GM21717 (cell line): ENCODE measurements around the gene SLC25A30.
"Not testable (repeated sequence)": the region's sequence is repeated elsewhere in the genome, so short reads cannot be mapped to it uniquely, and the experiment has no call there.

Experiments used
- ATAC-seq: cut with Tn5 transposase; IDR thresholded peaks from one replicate; pipeline ENCODE4 v1.9.1; 2021; ENCODE audit warnings: mild to moderate bottlenecking, moderate library complexity; ENCODE audit not compliant: unreplicated experiment

SLC25A30 gene

DNA sequence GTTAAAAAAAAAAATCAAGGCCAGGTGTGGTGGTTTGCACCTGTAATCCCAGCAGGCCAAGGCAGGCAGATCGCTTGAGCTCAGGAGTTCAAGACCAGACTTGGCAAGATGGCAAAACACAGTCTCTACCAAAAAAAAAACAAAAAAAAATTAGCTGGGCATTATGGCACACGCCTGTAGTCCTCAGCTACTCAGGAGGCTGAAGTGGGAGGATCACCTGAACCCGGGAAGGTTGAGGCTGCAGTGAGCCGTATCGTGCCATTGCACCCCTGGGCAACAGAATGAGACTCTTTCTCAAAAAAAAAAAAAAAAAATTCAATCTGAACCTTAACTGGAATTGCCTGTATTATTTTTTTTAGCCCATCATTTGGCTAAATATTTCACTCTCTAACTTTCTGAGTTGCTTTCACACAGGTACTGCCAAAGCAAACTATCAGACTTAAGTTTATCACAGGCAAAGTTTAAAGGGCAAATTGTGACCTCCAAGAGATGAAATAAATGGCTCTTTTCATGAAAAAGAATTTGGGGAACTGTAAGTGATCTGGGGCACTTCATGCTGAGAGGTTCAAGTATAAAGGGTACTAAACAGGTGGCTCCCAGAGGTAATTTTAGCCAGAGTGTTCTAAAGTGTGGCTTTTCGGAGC, 14.7 kb upstream of the SLC25A30 start:
- ATAC-seq: no peak

DNA sequence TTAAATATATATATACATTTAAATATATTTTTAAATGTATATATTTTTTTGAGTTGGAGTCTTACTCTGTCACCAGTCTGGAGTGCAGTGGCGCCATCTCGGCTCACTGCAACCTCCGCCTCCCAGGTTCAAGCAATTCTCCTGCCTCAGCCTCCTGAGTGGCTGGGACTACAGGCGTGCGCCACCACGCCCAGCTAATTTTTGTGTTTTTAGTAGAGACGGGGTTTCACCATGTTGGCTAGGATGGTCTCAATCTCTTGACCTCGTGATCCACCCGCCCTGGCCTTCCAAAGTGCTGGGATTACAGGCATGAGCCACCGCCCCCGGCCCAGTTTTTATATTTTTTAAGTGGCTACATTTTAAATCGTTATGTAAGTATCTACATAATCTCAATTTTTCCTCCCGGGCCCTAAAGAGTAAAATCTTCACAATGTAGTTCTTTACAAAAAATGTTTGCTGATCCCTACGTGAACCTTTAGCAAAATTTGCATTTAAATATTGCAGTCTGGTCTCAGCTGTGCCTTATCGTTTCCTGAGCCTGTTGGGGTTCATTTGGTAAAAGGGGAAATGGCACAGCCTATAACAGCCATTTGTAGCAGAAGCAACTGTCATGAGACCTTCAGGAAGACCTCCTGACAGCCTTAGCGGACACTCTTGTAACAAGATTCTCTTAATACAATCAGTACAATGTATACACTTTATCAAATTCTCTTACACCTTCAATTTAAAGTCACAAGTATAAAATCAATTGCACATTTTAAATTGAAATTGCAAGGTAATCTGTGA, 8.1 kb upstream of the SLC25A30 start:
- not testable (repeated sequence) for ATAC-seq

DNA sequence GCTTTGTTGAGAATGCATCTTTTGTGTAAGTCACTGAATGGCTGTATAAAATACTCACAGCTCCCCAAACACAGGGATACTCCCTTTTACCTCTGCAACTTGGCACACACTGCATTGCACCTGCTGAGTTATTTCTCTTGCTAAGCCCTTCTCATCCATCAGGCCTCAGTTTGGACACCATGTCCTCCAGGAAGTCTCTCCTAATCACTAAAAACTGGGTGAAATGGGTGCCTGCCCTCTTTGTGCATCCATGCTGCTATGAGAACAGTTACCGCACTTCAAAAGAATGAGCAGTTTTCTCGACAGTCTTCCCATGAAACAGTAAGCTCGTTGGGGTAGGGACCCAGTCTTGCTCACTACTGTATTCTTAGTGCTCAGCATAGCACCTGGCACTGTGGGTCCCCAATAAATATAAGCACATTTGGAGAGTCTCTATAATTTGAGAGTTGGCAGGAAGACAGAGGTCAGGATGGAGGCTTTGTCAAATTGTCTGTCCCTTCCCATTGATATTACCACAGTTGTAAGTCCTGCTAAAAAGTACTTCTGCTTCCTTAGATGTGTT, 4.6 kb upstream of the SLC25A30 start:
- no peak for ATAC-seq

DNA sequence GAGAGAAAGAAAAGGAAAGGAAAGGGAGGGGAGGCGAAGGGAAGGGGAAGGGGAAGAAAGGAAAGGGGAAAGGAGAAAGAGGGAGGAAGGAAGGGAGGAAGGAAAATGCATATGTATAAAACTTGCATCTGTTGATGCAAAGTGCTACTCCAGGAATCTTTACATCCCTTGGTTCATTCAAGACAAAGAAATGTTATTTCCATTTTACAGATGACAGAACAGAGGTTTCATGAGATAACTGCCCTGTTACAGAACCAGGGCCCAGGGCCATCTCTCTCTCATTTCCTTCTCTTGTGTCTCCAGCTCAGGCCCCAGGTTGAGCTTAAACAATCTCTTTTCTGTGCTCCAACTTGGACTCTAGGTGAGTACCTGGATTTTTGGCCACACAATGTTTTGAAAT, 1.8 kb upstream of the SLC25A30 start:
- no peak for ATAC-seq

DNA sequence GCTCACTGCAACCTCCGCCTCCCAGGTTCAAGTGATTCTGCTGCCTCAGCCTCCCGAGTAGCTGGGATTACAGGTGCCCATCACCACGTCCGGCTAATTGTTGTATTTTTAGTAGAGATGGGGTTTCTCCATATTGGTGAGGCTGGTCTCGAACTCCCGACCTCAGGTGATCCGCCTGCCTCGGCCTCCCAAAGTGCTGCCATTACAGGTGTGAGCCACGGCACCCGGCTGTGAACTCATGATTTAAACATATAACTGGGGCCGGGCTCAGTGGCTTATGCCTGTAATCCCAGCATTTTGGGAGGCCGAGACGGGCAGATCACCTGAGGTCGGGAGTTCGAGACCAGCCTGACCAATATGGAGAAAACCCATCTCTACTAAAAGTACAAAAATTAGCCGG, 1.2 kb upstream of the SLC25A30 start:
- ATAC-seq: not testable (repeated sequence)

DNA sequence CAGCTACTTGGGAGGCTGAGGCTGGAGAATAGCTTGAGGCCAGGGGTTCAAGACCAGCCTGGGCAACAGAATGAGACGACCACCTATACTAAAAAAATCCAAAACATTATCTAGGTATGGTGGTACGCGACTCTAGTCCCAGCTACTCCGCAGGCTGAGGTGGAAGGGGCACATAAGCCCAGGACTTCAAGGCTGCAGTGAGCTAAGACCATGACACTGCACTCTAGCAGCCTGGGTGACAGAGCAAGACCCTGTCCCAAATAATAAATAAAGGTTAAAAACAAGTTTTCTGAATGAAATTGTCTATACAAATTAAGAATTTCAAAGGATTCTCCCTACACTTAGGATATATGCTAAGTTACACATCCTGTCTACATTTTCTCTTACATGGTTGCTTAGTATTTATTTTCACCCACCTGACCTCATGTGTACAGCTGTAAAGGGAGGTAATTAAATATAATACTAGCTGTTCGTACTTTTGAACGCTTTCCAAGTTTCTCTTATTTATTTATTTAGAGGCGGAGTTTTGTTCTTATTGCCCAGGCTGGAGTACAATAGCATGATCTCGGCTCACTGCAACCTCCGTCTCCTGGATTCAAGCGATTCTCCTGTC, 1.6 kb downstream of the SLC25A30 start:
- no peak for ATAC-seq

DNA sequence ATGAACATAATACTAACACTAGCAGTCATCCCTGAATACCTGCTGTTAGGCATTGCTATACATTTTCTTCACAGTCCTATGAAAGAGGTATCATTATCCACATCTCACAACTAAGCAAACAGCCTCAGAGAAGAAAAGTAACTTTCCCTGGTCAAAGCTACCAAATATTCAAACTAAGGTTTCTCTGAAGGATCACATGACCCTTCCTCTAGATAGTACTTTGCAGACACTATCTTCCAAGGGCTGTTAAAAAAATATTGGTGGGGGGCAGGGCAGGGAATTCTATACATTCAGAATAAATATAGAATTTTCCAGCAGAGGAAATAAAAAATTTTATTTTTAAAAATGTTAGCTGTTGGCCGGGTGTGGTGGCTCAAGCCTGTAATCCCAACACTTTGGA, 3.1 kb downstream of the SLC25A30 start:
- ATAC-seq: no peak

DNA sequence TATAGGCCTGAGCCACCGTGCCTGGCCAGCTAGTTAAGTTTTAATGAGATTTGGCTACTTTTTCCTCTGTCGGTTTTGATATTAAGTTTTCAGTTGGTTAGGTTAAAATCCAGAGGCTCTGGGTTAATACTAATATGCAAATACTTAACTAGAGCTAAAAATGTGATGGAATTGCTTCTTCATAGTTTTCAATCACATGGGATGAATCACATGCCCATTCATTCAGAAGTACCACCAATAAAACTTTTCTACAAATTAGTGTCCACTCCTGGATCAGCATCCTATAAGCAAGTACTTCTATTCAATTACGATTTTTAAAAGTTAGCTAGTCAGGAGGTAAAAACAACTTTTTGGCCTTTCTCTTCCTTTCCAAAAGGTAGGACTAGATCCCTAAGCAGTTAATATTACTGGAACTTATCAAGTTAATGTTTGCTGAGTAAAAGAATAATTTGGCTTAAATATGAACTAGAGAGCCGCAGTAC, 4.3 kb downstream of the SLC25A30 start:
- ATAC-seq: no peak

DNA sequence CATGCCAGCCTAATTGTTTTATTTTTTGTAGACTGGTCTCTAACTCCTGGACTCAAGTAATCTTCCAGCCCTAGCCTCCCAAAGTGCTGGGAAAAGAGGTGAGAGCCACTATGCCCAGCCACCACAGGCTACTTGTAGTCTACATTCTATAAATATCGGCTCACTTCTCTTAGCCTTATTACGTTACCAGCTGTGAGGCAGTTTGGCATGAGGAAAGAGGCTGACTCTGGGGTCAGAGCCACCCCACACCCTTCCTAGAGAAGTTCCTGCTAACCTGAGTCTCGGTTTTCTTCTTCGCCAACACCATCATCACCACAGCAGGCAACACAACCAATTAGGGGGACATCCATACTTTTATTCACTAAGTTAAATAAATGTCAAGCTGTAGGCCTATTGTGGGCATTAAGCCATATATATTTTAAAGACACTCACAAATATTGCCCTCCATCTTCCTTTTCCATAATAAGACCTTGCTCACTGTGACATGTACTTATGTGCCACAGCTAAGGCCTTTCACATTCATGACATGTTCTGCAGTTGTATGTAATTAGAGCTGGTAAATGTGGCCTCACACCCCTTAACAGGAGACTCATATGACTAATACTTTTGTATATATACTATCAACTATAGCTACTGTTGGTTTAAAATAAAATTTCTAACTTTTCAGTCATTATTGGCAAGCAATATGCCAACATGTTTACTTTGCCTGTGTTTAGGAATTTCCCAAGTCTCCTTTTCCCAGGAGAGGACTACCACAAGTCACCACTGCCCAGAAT, 5.7 kb downstream of the SLC25A30 start:
- ATAC-seq: no peak

DNA sequence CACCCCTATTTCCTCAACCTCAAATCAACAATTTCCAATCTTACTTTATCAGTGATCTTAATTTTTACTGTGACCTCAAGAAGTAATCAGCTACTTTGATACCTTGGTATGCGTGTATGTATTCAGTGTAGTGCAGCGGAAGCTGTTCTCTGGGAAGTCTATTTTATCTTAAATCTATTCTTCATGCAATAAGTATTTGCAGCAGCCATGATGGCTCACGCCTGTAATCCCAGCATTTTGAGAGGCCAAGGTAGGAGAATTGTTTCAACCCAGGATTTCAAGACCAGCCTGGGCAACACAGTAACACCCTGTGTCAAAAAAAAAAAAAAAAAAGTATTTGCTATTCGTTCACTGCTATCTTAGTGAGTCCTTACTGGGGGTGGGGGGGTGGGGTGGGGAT, 6.5 kb downstream of the SLC25A30 start:
- ATAC-seq: no peak

DNA sequence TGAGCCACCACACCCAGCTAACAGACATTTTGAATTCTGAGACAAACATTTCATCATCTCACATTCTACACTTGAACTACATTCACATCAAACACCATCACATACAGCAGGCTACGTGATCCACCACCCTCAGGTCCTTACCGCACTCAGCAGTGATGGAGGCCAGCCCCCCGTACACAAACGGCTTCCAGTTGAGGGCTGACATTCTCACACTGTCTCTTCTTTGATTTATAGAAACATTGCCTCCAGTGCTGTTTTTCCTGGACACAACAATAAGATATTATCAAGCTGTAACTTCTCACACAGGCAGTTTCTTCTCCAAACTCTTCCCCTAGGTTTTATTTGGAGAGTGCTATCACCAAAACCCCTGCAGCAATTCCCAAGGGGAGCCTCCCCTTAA, 7.0 kb downstream of the SLC25A30 start:
- no peak for ATAC-seq

DNA sequence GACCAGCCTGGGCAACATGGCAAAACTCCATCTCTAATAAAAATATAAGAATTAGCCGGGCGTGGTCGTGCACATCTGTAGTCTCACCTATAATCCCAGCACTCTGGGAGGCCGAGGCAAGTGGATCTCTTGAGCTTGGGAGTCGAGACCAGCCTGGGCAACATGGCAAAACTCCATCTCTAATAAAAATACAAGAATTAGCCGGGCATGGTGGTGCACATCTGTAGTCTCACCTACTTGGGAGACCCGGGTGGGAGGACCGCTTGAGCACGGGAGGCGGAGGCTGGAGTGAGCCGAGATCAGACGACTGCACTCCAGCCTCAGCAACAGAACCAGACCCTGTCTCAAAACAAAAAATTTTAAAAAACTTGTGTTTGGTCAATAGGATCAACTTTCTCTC, 7.7 kb downstream of the SLC25A30 start:
- ATAC-seq: no peak

DNA sequence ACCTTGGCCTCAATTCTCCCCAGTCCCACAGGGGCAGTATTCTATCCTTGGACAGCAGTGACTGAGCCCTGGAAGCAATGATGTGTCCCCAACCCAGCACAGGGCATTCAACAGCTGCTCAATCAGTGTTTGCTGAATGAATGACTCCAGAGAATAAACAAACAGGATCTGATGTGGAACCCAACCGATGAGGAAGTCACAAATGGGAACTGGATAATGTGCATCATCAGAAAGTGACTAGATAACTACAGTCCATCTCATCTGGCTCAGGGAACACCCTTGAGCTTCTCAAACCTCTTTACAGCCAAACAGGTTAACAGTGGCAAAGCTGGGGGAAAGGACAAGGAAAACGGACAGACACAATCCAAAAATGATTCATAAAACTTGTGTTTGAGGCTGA, 8.2 kb downstream of the SLC25A30 start:
- ATAC-seq: no peak

DNA sequence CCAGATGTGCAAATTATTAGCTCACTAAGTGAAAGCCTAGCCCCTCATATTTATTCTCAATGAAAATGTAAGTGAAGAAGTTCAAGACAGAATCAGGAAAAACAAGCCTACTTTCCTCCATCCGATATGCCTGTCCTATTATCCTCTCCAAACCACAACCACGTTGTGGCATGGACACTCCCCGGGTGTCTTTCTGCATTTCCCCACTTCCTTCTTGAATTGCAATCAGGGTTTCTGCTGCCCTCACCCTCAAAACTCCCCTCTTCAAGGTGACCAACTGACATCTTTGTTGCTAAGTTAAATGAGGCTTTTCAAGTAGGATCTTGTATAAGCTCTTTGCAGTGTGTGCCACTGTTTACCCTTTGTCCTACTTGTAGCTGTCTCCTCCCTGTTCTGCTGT, 11.8 kb downstream of the SLC25A30 start:
- no peak for ATAC-seq

DNA sequence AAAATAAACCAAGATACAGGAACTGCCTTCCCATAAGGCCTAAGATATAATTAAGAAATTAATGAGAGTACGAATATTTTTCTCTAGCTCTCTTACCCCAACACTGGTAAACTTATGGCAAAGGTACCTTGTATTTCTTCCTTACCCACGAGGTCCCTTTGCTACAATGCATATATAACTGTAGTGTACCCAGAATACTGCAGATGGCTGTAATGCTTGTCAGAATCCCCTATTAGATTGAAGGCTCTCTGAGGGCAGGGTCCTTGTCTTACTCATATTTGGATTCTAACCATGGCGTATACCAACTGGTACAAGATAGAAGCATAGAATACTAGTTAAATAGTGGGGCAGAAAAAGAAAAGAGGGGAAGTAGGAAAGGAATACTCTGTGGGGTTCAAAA, 15.1 kb downstream of the SLC25A30 start:
- no peak for ATAC-seq

DNA sequence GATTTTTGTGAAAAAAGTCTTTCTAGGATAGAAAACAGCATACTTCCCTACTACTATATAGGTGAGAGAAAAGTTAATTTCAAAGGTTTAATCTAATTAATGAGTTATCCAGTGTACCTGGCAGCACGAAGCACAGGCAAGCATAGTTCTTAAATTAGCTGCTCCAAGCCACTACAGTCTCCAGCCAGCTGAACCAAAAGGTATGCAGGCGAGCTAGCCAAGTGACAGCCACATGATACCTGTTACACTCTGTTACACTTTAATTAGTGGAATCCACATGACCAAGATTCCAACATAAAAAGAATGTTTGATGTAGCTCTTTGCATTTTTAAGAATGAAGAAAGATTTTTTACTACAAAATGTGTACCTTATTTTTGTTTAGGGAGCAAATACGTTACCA, 15.5 kb downstream of the SLC25A30 start:
- ATAC-seq: no peak

DNA sequence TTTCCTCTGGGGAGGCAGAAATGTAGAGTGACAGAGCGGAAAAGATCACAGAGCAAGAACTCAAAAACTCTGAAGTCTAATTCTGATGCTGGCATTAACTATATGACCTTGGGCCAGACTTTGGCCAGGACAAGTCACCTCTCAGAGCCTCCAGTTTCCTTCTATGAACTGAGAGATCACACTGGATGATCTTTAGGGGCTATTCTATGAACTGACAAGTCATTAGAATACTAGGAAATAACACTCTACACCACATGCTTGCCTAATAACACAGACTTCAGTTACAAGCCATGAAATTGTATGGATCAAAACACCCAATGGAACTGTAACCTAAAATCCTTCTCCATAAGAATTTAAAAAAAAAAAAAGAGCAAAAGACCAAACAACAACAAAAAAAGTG, 16.9 kb downstream of the SLC25A30 start:
- no peak for ATAC-seq

DNA sequence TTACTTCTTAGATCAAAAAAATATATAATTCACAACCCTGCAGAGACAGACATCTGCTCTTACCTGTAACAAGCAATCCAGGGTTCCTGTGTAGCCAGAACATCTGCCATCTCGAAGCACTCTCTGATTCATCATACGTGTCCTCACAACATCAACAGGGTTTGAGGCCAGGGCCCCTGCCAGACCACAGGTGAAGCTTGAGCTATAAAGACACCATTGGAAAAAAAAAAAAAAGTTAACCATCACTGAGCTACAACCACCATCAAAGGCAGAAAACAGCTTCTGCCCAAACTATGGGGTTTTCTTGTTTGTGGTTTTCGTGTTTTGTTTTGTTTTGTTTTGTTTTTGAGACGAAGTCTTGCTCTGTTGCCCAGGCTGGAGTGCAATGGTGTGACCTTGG, 19.3 kb downstream of the SLC25A30 start:
- ATAC-seq: no peak

DNA sequence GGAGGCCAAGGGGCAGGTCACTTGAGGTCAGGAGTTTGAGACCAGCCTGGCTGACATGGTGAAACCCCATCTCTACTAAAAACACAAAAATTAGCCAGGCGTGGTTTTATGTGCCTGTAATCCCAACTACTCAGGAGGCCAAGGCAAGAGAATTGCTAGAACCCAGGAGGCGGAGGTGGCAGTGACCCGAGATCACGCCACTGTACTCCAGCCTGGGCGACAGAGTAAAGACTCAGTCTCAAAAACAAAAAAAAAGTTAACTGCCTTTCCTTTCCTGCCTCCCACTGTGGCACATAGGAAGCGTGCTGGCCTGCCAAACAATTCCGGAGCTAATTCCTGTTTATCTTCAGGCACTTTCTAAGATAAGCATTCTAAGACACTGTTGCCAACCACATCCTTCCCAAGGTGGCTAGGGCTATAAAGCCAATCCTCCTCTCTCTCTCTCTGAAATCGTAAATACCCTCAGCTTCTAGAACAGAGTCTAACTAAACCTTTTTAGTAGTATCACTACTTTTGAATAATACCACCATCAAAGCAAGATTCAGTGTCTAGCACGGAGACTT, 21.6 kb downstream of the SLC25A30 start:
- ATAC-seq: no peak

DNA sequence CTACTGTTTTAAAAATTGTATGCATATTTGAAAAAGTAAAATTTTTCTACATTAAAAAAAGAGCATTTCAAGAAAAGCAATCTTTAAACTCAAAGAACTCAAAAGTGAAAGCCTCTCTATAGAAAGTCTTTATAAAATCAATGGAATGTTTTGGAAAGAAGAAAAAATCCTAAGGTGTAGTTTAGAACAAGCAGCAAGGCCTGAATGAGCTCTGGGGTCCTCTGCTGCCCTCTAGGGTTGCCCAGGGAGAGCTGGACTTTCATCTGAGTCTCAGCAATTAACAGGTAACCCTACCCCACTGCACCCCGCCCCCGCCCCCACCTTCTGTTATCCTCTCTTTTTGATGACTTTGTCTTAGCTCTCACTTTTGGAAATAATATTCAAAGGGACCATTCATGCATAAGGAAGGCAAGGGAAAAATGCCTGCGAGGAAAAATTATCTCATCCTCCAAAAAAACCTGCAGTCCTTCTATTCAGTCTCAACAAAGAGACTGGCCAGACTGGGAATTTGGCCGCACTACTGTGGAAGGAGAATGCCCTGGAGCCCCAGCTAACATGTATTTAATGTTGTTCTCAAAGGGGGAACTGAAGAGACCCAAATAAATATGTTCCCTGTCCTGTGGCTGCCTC, 24.1 kb downstream of the SLC25A30 start:
- no peak for ATAC-seq
